Neuron (in vitro differentiated cells): ENCODE measurements around the gene RARRES2.

ENCODE experiments used
- H2AFZ ChIP-seq: one replicate; pipeline ENCODE4 v1.6.1; 2013; ENCODE audit warnings: low read depth, mild to moderate bottlenecking, inconsistent platforms, low read length, moderate library complexity
- H3K27me3 ChIP-seq: one replicate; pipeline ENCODE4 v1.6.1; 2013; ENCODE audit warnings: low read length; ENCODE audit not compliant: insufficient read depth
- H3K36me3 ChIP-seq: one replicate; pipeline ENCODE4 v1.6.1; 2013; ENCODE audit warnings: low read length; ENCODE audit not compliant: insufficient read depth
- H3K4me1 ChIP-seq: one replicate; pipeline ENCODE4 v1.6.1; 2013; ENCODE audit warnings: low read length; ENCODE audit not compliant: insufficient read depth
- H3K4me3 ChIP-seq: 2 replicates; pipeline ENCODE4 v1.5.1; 2013; ENCODE audit warnings: mild to moderate bottlenecking, low read length, moderate library complexity
- H3K9me3 ChIP-seq: one replicate; pipeline ENCODE4 v1.6.1; 2013; ENCODE audit warnings: low read length

RARRES2 gene

GRCh38 chr7:150346922-150347321 is 5.5 kb upstream of the RARRES2 start:
- Histone ChIP-seq H3K4me3 (no peak overlapping the region), H3K36me3 (no peaks in the 10 kb centered on the region), H2AFZ (no peak overlapping the region), H3K9me3 (peaks cover 5% of the 10 kb centered on the region), H3K4me1 (peaks cover 3% of the 10 kb centered on the region), H3K27me3 (no peaks in the 10 kb centered on the region)

- no peaks in the 10 kb centered on the region for H3K36me3 ChIP-seq
- no peaks in the 10 kb centered on the region for H3K27me3 ChIP-seq
- H3K9me3 ChIP-seq = peaks cover 5% of the 10 kb centered on the region
- no peak overlapping the region for H3K4me3 ChIP-seq
- peaks cover 7% of the 10 kb centered on the region for H3K4me1 ChIP-seq
- H2AFZ ChIP-seq = no peak overlapping the region
Measured at GRCh38 chr7:150345012-150345411, 3.6 kb upstream of the RARRES2 start.

GRCh38 chr7:150344299-150344698 is 2.9 kb upstream of the RARRES2 start:
- Histone ChIP-seq H3K27me3 (no peaks in the 10 kb centered on the region), H3K4me1 (peaks cover 7% of the 10 kb centered on the region), H3K4me3 (no peak overlapping the region), H3K9me3 (peaks cover 5% of the 10 kb centered on the region), H2AFZ (no peak overlapping the region), H3K36me3 (no peaks in the 10 kb centered on the region)

GRCh38 chr7:150343225-150343624 is 1.8 kb upstream of the RARRES2 start:
- H3K27me3 ChIP-seq = no peaks in the 10 kb centered on the region
- H3K36me3 ChIP-seq = no peaks in the 10 kb centered on the region
- no peak overlapping the region for H3K4me3 ChIP-seq
- H2AFZ ChIP-seq = no peak overlapping the region
- H3K4me1 ChIP-seq = peaks cover 7% of the 10 kb centered on the region
- H3K9me3 ChIP-seq = peaks cover 3% of the 10 kb centered on the region

- Histone ChIP-seq H2AFZ (peak overlapping the region; percentile 39), H3K36me3 (no peaks in the 10 kb centered on the region), H3K4me3 (peak overlapping the region; percentile 33), H3K4me1 (peaks cover 9% of the 10 kb centered on the region), H3K27me3 (no peaks in the 10 kb centered on the region), H3K9me3 (peaks cover 3% of the 10 kb centered on the region)
Measured at GRCh38 chr7:150342121-150342408, 636 bp upstream of the RARRES2 start.

- H3K4me1 ChIP-seq = peaks cover 9% of the 10 kb centered on the region
- peak overlapping the region; percentile 29 for H2AFZ ChIP-seq
- peaks cover 3% of the 10 kb centered on the region for H3K9me3 ChIP-seq
- H3K4me3 ChIP-seq = peak overlapping the region; percentile 44
- H3K36me3 ChIP-seq = no peaks in the 10 kb centered on the region
- H3K27me3 ChIP-seq = no peaks in the 10 kb centered on the region
Measured at GRCh38 chr7:150340875-150341262, 560 bp downstream of the RARRES2 start.

GRCh38 chr7:150340024-150340749 is 1.2 kb downstream of the RARRES2 start:
- H3K9me3 ChIP-seq = peaks cover 3% of the 10 kb centered on the region
- no peaks in the 10 kb centered on the region for H3K27me3 ChIP-seq
- H2AFZ ChIP-seq = no peak overlapping the region
- H3K36me3 ChIP-seq = no peaks in the 10 kb centered on the region
- H3K4me3 ChIP-seq = no peak overlapping the region
- H3K4me1 ChIP-seq = peaks cover 9% of the 10 kb centered on the region

- Histone ChIP-seq H3K36me3 (no peaks in the 10 kb centered on the region), H3K4me3 (no peak overlapping the region), H2AFZ (no peak overlapping the region), H3K4me1 (peaks cover 9% of the 10 kb centered on the region), H3K27me3 (no peaks in the 10 kb centered on the region), H3K9me3 (peaks cover 3% of the 10 kb centered on the region)
Measured at GRCh38 chr7:150339409-150339809, 2.0 kb downstream of the RARRES2 start.

GRCh38 chr7:150338166-150338829 is 3.1 kb downstream of the RARRES2 start:
- peaks cover 9% of the 10 kb centered on the region for H3K4me1 ChIP-seq
- no peaks in the 10 kb centered on the region for H3K9me3 ChIP-seq
- no peak overlapping the region for H2AFZ ChIP-seq
- H3K36me3 ChIP-seq = no peaks in the 10 kb centered on the region
- no peak overlapping the region for H3K4me3 ChIP-seq
- H3K27me3 ChIP-seq = no peaks in the 10 kb centered on the region

GRCh38 chr7:150337659-150338081 is 3.8 kb downstream of the RARRES2 start:
- Histone ChIP-seq H3K27me3 (no peaks in the 10 kb centered on the region), H3K4me1 (peaks cover 9% of the 10 kb centered on the region), H3K36me3 (no peaks in the 10 kb centered on the region)

GRCh38 chr7:150337179-150337578 is 4.2 kb downstream of the RARRES2 start:
- Histone ChIP-seq H2AFZ (no peak overlapping the region), H3K9me3 (no peaks in the 10 kb centered on the region), H3K27me3 (no peaks in the 10 kb centered on the region), H3K36me3 (no peaks in the 10 kb centered on the region), H3K4me3 (no peak overlapping the region), H3K4me1 (peaks cover 9% of the 10 kb centered on the region)

More at GRCh38 chr7:150337659-150338081, 3.8 kb downstream of the RARRES2 start:
- no peak overlapping the region for H2AFZ ChIP-seq
- no peak overlapping the region for H3K4me3 ChIP-seq
- no peaks in the 10 kb centered on the region for H3K9me3 ChIP-seq

- Histone ChIP-seq H3K27me3 (no peaks in the 10 kb centered on the region), H3K4me3 (no peak overlapping the region), H2AFZ (no peak overlapping the region), H3K36me3 (no peaks in the 10 kb centered on the region), H3K9me3 (no peaks in the 10 kb centered on the region), H3K4me1 (peaks cover 4% of the 10 kb centered on the region)
Measured at GRCh38 chr7:150336746-150337145, 4.7 kb downstream of the RARRES2 start.

GRCh38 chr7:150335774-150336112 is 5.7 kb downstream of the RARRES2 start:
- Histone ChIP-seq H3K36me3 (no peaks in the 10 kb centered on the region), H3K27me3 (no peaks in the 10 kb centered on the region), H3K4me1 (peaks cover 4% of the 10 kb centered on the region), H3K4me3 (no peak overlapping the region), H2AFZ (no peak overlapping the region), H3K9me3 (no peaks in the 10 kb centered on the region)
